NT2/D1 (cell line): ENCODE results near the gene MT4.
A peak's percentile ranks its signal among the peaks of the same experiment; 100 is the strongest.

Experiments used
- DNase-seq: peaks from one replicate; pipeline ENCODE4 v3.0.0-alpha.2; 2011; ENCODE audit warnings: low read depth, low spot score
- H3K27me3 ChIP-seq: 2 replicates; pipeline ENCODE4 v1.6.0; 2011; ENCODE audit warnings: mild to moderate bottlenecking; ENCODE audit not compliant: insufficient read length, insufficient read depth
- H3K36me3 ChIP-seq: 2 replicates; pipeline ENCODE4 v1.6.1; 2011; ENCODE audit warnings: mild to moderate bottlenecking, low read length, mixed read lengths; ENCODE audit not compliant: insufficient read depth, insufficient read length
- H3K4me1 ChIP-seq: 2 replicates; pipeline ENCODE4 v1.5.1; 2011; ENCODE audit not compliant: insufficient read depth, insufficient read length
- H3K4me3 ChIP-seq: 2 replicates; pipeline ENCODE4 v1.5.1; 2011; ENCODE audit warnings: low read depth; ENCODE audit not compliant: insufficient read length
- H3K9ac ChIP-seq: 2 replicates; pipeline ENCODE4 v1.6.0; 2011; ENCODE audit warnings: low read depth; ENCODE audit not compliant: insufficient read length
- H3K9me3 ChIP-seq: 2 replicates; pipeline ENCODE4 v1.5.1; 2011; ENCODE audit warnings: mild to moderate bottlenecking, low read length; ENCODE audit not compliant: insufficient read depth
- SUZ12 ChIP-seq: IDR thresholded peaks from 2 replicates; pipeline ENCODE4 v1.6.1; 2011; ENCODE audit not compliant: insufficient read length, insufficient read depth; ENCODE audit errors: extremely low read depth
- YY1 ChIP-seq: IDR thresholded peaks from 2 replicates; pipeline ENCODE4 v1.6.1; 2011; ENCODE audit not compliant: insufficient read length, insufficient read depth
- ZNF274 ChIP-seq: IDR thresholded peaks from 2 replicates; pipeline ENCODE4 v1.6.1; 2011; ENCODE audit warnings: mild to moderate bottlenecking, low read depth, low read length

Gene MT4

DNA sequence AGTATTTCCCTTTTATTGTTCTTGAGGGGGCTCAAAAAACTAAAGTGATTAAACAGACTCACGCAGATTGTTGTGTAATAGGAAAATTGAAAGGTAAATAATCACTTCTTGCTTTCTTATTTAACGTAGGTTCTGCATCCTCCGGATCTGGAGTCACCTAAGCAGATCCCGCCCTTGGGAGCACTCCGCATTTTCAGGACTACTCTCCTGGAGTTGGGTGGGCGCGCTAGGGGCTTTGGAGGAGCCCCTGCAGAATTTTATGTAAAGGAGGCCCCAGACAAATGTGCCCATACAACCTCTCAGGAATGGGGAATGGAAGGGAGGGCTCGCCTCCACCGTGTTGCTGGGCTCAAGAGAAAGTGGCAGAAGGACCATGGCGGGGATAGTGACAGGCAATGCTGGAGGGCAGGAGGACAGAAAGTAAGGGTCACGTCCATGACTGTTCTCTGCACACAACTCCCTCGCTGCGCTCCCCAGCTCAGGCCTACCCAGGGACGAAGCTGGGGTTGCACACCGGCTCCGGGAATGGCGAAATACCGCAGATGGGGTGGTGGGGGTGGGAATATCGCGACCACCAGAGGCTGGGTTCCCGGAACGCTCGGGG, 51.8 kb downstream of the MT4 start:
- Histone ChIP-seq H3K36me3 (no peaks in the 10 kb centered on the region), H3K9ac (peak overlapping the region; percentile 77), H3K4me3 (peak overlapping the region; percentile 67), H3K27me3 (peaks cover 33% of the 10 kb centered on the region), H3K9me3 (no peaks in the 10 kb centered on the region), H3K4me1 (peaks cover 6% of the 10 kb centered on the region)
- no peak for TF ChIP-seq ZNF274
- no peak for TF ChIP-seq SUZ12
- TF ChIP-seq YY1 = no peak
- no peak for DNase-seq

DNA sequence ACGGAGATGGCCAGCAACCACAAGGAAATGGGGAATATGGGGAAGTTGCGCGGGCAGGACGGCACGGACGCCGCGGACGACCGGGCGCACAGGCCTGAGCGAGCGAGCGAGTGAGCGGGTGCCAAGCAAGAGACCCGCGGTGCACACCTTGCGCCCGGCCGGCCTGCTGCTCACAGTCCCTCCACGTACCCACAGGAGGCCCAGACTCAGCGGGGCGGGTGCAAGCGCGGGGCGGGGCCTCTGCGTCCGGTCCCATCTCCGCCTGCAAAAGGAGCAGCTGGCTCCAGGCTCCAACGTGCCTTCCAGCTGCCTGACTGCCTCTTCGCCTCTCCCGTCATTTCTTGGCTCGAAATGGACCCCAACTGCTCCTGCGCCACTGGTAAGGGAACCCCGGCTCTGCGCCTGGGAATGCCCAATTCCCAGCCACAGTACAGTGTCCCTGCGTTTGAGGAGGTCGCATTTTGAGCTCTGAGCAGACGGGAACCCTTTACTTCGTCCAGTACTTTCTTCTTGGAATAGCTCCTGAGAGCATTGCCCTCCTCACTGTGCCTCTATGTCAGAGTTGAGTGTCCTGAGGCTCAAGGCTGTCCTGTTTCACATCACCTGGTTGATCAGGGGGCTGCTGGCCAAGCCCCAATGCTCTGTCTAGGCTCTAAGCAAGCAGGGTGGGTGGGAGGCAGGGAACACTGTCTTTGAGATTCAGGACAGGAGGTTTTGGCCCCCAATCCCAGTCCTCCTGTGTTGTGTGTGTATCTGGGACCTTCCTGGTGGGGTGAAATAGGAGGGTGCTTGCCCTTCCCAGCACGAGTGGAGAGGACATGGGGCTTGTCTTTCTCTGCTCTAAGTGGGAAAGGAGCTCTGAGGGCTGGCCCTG, 52.6 kb downstream of the MT4 start:
- no peaks in the 10 kb centered on the region for H3K36me3 ChIP-seq
- TF ChIP-seq ZNF274 = no peak
- TF ChIP-seq YY1 = no peak
- no peak for TF ChIP-seq SUZ12
- peaks cover 9% of the 10 kb centered on the region for H3K4me1 ChIP-seq
- peaks cover 33% of the 10 kb centered on the region for H3K27me3 ChIP-seq
- no peaks in the 10 kb centered on the region for H3K9me3 ChIP-seq
- DNase-seq = no peak
- H3K4me3 ChIP-seq = peak overlapping the region; percentile 67
- peak overlapping the region; percentile 77 for H3K9ac ChIP-seq

DNA sequence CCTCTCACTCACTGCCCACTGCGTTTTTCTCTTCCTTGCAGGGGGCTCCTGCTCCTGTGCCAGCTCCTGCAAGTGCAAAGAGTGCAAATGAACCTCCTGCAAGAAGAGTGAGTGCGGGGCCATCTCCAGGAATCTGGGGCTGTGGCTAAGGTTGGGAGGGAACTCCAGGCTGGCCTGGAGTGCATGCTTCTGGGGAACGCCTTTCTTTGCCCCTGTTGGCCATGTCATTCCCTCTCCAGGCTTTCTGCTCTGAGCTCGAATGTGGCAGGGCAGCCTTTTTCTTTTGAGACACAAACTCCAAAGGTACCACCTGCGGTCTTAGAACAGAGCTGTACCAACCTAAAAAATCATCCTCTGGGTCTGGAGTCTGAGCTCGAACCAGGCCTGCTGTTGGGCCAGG, 53.3 kb downstream of the MT4 start:
- peak overlapping the region; percentile 77 for H3K9ac ChIP-seq
- TF ChIP-seq YY1 = no peak
- TF ChIP-seq ZNF274 = no peak
- TF ChIP-seq SUZ12 = no peak
- H3K36me3 ChIP-seq = no peaks in the 10 kb centered on the region
- peaks cover 33% of the 10 kb centered on the region for H3K27me3 ChIP-seq
- no peak overlapping the region for H3K4me3 ChIP-seq
- peaks cover 9% of the 10 kb centered on the region for H3K4me1 ChIP-seq
- DNase-seq = no peak
- no peaks in the 10 kb centered on the region for H3K9me3 ChIP-seq
